Osteoblast (primary cell): ENCODE results near the gene CISD3. TPM values are rescaled to one million over a fixed set of nuclear protein-coding genes. Genes with fewer than 3 reads are reported as not detected.

ENCODE experiments used
- DNase-seq: peaks from one replicate; pipeline ENCODE4 v3.0.0; 2011; ENCODE audit warnings: low spot score, mixed read lengths; ENCODE audit not compliant: insufficient read length; ENCODE audit errors: missing footprints
- H2AFZ ChIP-seq: 2 replicates; pipeline ENCODE4 v1.6.0; 2011; ENCODE audit warnings: mild to moderate bottlenecking, low read length
- H3K27ac ChIP-seq: 2 replicates; pipeline ENCODE4 v1.5.1; 2011; ENCODE audit warnings: mild to moderate bottlenecking, low read depth, low read length, moderate library complexity
- H3K27me3 ChIP-seq: 2 replicates; pipeline ENCODE4 v1.6.0; 2012; ENCODE audit warnings: mild to moderate bottlenecking, control low read depth, inconsistent platforms, low read length, moderate library complexity; ENCODE audit not compliant: insufficient read depth
- H3K36me3 ChIP-seq: 2 replicates; pipeline ENCODE4 v1.5.1; 2011; ENCODE audit warnings: mild to moderate bottlenecking, low read length, control low read depth, moderate library complexity; ENCODE audit not compliant: insufficient read depth
- H3K4me1 ChIP-seq: 2 replicates; pipeline ENCODE4 v1.5.1; 2011; ENCODE audit warnings: mild to moderate bottlenecking, low read length, control low read depth, moderate library complexity; ENCODE audit not compliant: insufficient read depth
- H3K4me2 ChIP-seq: 2 replicates; pipeline ENCODE4 v1.6.0; 2011; ENCODE audit warnings: mild to moderate bottlenecking, low read length; ENCODE audit not compliant: insufficient read depth
- H3K4me3 ChIP-seq: fragments of 200-600 bp; sonication (generic); 3 replicates; pipeline ENCODE4 v1.5.1; 2012; ENCODE audit warnings: mild to moderate bottlenecking, low read length, inconsistent platforms; ENCODE audit not compliant: insufficient read depth
- H3K79me2 ChIP-seq: 2 replicates; pipeline ENCODE4 v1.6.0; 2012; ENCODE audit warnings: mild to moderate bottlenecking, low read length, control low read depth, inconsistent platforms; ENCODE audit not compliant: insufficient read depth
- H3K9me3 ChIP-seq: 2 replicates; pipeline ENCODE4 v1.5.1; 2011; ENCODE audit warnings: low read depth, low read length, control low read depth
- H4K20me1 ChIP-seq: 2 replicates; pipeline ENCODE4 v1.6.0; 2012; ENCODE audit warnings: mild to moderate bottlenecking, low read length, control low read depth; ENCODE audit not compliant: insufficient read depth
- CTCF ChIP-seq: IDR thresholded peaks from 2 replicates; pipeline ENCODE4 v1.5.1; 2011; ENCODE audit warnings: mild to moderate bottlenecking, low read depth, low read length, moderate library complexity; ENCODE audit errors: extremely low read depth
- total RNA-seq: library from RNA; depleted of rRNA; stranded (reverse); fragments of >200 nt; gene quantifications from 2 replicates; pipeline ENCODE4 v1.2.3, GENCODE V29; 2012

The CISD3 gene
- total RNA-seq, 1 donor, result 3.6 TPM

- H3K36me3 ChIP-seq, result peaks cover 53% of the 10 kb centered on the region
- H3K79me2 ChIP-seq, result peaks cover 67% of the 10 kb centered on the region
- H2AFZ ChIP-seq, result no peak overlapping the region
- H3K27ac ChIP-seq, result no peak overlapping the region
- H3K4me1 ChIP-seq, result peaks cover 30% of the 10 kb centered on the region
- no peak for TF ChIP-seq CTCF
- peaks cover 65% of the 10 kb centered on the region for H4K20me1 ChIP-seq
- H3K4me3 ChIP-seq, result no peak overlapping the region
- no peaks in the 10 kb centered on the region for H3K27me3 ChIP-seq
- DNase-seq, result peak; percentile 46
- no peak overlapping the region for H3K4me2 ChIP-seq
- no peaks in the 10 kb centered on the region for H3K9me3 ChIP-seq
These were observed 8.5 kb downstream of the CISD3 start for GRCh38 chr17:38738686-38739085.

DNA sequence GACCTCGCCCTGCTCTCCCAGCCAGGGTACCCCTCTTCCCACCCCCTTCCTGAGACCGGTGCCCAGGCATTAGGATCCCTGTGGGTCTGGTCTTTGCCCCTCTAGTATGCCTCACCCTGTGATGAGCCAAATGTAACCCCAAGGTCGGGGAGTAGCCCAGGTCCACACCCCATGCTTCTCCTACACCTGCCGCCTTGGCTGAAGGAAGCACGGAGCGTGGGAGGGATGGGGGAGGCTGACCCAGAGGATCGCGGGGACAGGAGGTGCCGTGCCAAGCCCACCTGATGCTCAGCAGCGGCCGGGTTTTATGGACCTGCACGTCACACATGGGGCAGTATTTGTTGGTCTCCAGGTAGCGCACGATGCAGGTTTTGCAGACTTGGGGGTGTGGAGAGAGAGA is 9.2 kb downstream of the CISD3 start:
- H2AFZ ChIP-seq, result no peak overlapping the region
- DNase-seq, result peak; percentile 71
- no peak overlapping the region for H3K4me2 ChIP-seq
- peaks cover 65% of the 10 kb centered on the region for H4K20me1 ChIP-seq
- TF ChIP-seq CTCF, result no peak
- H3K27me3 ChIP-seq, result no peaks in the 10 kb centered on the region
- no peak overlapping the region for H3K27ac ChIP-seq
- H3K4me3 ChIP-seq, result no peak overlapping the region
- no peaks in the 10 kb centered on the region for H3K9me3 ChIP-seq
- H3K36me3 ChIP-seq, result peaks cover 46% of the 10 kb centered on the region
- H3K4me1 ChIP-seq, result peaks cover 30% of the 10 kb centered on the region
- H3K79me2 ChIP-seq, result peaks cover 68% of the 10 kb centered on the region

- Histone ChIP-seq H4K20me1 (peaks cover 63% of the 10 kb centered on the region), H3K36me3 (peaks cover 46% of the 10 kb centered on the region)
- TF ChIP-seq CTCF, result no peak
These were observed 9.9 kb downstream of the CISD3 start for GRCh38 chr17:38740044-38740443.

DNA sequence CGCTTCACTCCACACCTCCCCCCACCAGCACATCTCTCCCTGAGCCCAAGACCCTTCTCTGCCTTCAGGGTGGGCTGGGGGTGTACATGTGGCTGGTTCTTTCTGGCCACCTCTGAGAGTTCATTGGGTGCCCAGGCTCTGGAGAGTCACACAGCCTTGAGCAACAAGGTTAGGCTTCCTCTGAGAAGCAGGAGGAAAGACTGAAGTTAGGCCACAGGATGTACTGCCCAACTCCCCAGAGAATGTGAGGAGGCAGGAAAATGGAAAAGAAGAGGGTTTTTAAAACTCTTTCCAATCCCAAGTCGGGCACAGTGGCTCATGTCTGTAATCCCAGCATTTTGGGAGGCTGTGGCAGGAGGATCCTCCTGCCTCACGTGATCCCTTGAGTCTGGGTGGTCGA is 10.7 kb downstream of the CISD3 start:
- H4K20me1 ChIP-seq, result peaks cover 65% of the 10 kb centered on the region
- H3K79me2 ChIP-seq, result peaks cover 80% of the 10 kb centered on the region
- H3K27ac ChIP-seq, result peak overlapping the region; percentile 82
- no peak overlapping the region for H2AFZ ChIP-seq
- H3K36me3 ChIP-seq, result peaks cover 44% of the 10 kb centered on the region
- DNase-seq, result peak; percentile 85
- no peak overlapping the region for H3K4me3 ChIP-seq
- H3K27me3 ChIP-seq, result no peaks in the 10 kb centered on the region
- peaks cover 25% of the 10 kb centered on the region for H3K4me1 ChIP-seq
- H3K4me2 ChIP-seq, result no peak overlapping the region
- TF ChIP-seq CTCF, result no peak
- no peaks in the 10 kb centered on the region for H3K9me3 ChIP-seq

More at GRCh38 chr17:38740044-38740443, 9.9 kb downstream of the CISD3 start:
- peak; percentile 48 for DNase-seq
- H3K79me2 ChIP-seq, result peaks cover 72% of the 10 kb centered on the region
- H3K4me1 ChIP-seq, result peaks cover 29% of the 10 kb centered on the region
- H2AFZ ChIP-seq, result no peak overlapping the region
- H3K4me2 ChIP-seq, result no peak overlapping the region
- no peak overlapping the region for H3K4me3 ChIP-seq
- H3K27ac ChIP-seq, result no peak overlapping the region
- no peaks in the 10 kb centered on the region for H3K27me3 ChIP-seq
- H3K9me3 ChIP-seq, result no peaks in the 10 kb centered on the region
